K562 (cell line): ENCODE results near the gene UBXN11. TPM values are rescaled to one million over a fixed set of nuclear protein-coding genes. Genes with fewer than 3 reads are reported as not detected.

Experiments
- ASH1L ChIP-seq: fragments of 450-650 bp; IDR thresholded peaks from 2 replicates; pipeline ENCODE4 v1.6.1; 2018; ENCODE audit warnings: borderline replicate concordance, mild to moderate bottlenecking, low read depth; ENCODE audit not compliant: partially characterized antibody
- FIP1L1 ChIP-seq: fragments of 200-400 bp; formaldehyde crosslinking; IDR thresholded peaks from 2 replicates; pipeline ENCODE4 v1.6.1; 2018; ENCODE audit warnings: mild to moderate bottlenecking, low read depth, low read length; ENCODE audit not compliant: poor library complexity, severe bottlenecking
- GATA2 ChIP-seq: sonication (generic); formaldehyde crosslinking; IDR thresholded peaks from 2 replicates; pipeline ENCODE4 v1.4.0; 2020; ENCODE audit warnings: mild to moderate bottlenecking, missing genetic modification reagents
- KAT8 ChIP-seq: fragments of 450-650 bp; IDR thresholded peaks from 2 replicates; pipeline ENCODE4 v1.6.1; 2016; ENCODE audit warnings: low read depth, mild to moderate bottlenecking
- LEF1 ChIP-seq: fragments of 450-650 bp; IDR thresholded peaks from 2 replicates; pipeline ENCODE4 v1.6.1; 2016; ENCODE audit warnings: mild to moderate bottlenecking
- MAFK ChIP-seq: IDR thresholded peaks from 2 replicates; pipeline ENCODE4 v1.6.1; 2011; ENCODE audit warnings: low read length, improper control_type of control experiment
- NBN ChIP-seq: fragments of 450-650 bp; IDR thresholded peaks from 2 replicates; pipeline ENCODE4 v1.6.1; 2016; ENCODE audit warnings: low read depth, mild to moderate bottlenecking
- NCOA1 ChIP-seq: fragments of 450-650 bp; IDR thresholded peaks from 2 replicates; pipeline ENCODE4 v1.6.1; 2016; ENCODE audit warnings: low read depth
- NCOR1 ChIP-seq: fragments of 450-650 bp; IDR thresholded peaks from 2 replicates; pipeline ENCODE4 v1.6.1; 2016; ENCODE audit warnings: mild to moderate bottlenecking, moderate library complexity
- NEUROD1 ChIP-seq: fragments of 150-350 bp; IDR thresholded peaks from 2 replicates; pipeline ENCODE4 v1.6.1; 2014; ENCODE audit warnings: borderline replicate concordance, low read length, low read depth; ENCODE audit not compliant: partially characterized antibody
- POU5F1 ChIP-seq: fragments of 150-350 bp; IDR thresholded peaks from 2 replicates; pipeline ENCODE4 v1.6.1; 2014; ENCODE audit warnings: borderline replicate concordance, low read length, low read depth, mild to moderate bottlenecking; ENCODE audit not compliant: partially characterized antibody
- RB1 ChIP-seq: fragments of 450-650 bp; IDR thresholded peaks from 2 replicates; pipeline ENCODE4 v1.6.1; 2017; ENCODE audit warnings: low read depth, mild to moderate bottlenecking
- SMC3 ChIP-seq: conservative IDR thresholded peaks from 2 replicates; pipeline ENCODE4 v1.6.1; 2011; ENCODE audit warnings: low read depth, low read length, improper control_type of control experiment; ENCODE audit not compliant: insufficient read depth
- SNAPC5 ChIP-seq: fragments of 250-450 bp; sonication (Bioruptor Pico); IDR thresholded peaks from 2 replicates; pipeline ENCODE4 v1.8.0; 2021; ENCODE audit warnings: moderate library complexity, mild to moderate bottlenecking, inconsistent platforms
- TEAD2 ChIP-seq: fragments of 450-650 bp; IDR thresholded peaks from 2 replicates; pipeline ENCODE4 v1.6.1; 2016; ENCODE audit warnings: missing genetic modification characterization, control low read depth, missing compliant biosample characterization
- TFE3 ChIP-seq: fragments of 450-650 bp; formaldehyde crosslinking; IDR thresholded peaks from 2 replicates; pipeline ENCODE4 v1.4.0; 2020; ENCODE audit warnings: mild to moderate bottlenecking, mixed read lengths
- ZFX ChIP-seq: sonication (generic); formaldehyde crosslinking; IDR thresholded peaks from 2 replicates; pipeline ENCODE4 v1.8.0; 2022; ENCODE audit warnings: mild to moderate bottlenecking, missing genetic modification reagents, moderate library complexity
- ZNF224 ChIP-seq: sonication (generic); formaldehyde crosslinking; IDR thresholded peaks from 2 replicates; pipeline ENCODE4 v1.8.0; 2022; ENCODE audit warnings: mild to moderate bottlenecking, missing genetic modification reagents
- ZNF584 ChIP-seq: fragments of 200-800 bp; sonication (Bioruptor generic); IDR thresholded peaks from 2 replicates; pipeline ENCODE4 v1.6.1; 2016; ENCODE audit warnings: low read depth, mild to moderate bottlenecking, missing genetic modification characterization, missing compliant biosample characterization
- ZNF766 ChIP-seq: fragments of 200-800 bp; sonication (Bioruptor generic); conservative IDR thresholded peaks from 2 replicates; pipeline ENCODE4 v1.6.1; 2016; ENCODE audit warnings: missing genetic modification characterization, missing compliant biosample characterization
- polyA plus RNA-seq, 8 experiments: library from polyadenylated mRNA; depleted of rRNA in 4 of 8; stranded (reverse) in 5 of 8; unstranded in 3 of 8; fragments of >200 nt; fragmentation: Nextera tagmentation in 2 of 8; fragmentation: Illumina TruSeq in 1 of 8; extraction: Ambion mirVana in 2 of 8; extraction: Trizol in 1 of 8; gene quantifications; 2 replicates each; pipeline versions ENCODE4 v1.2.1 to v1.2.3, GENCODE V29; 2011 to 2014; ENCODE audit warnings: inconsistent platforms in 1 of 8, missing spikeins in 1 of 8
- total RNA-seq, 7 experiments: library from RNA; depleted of rRNA in 6 of 7; stranded (reverse); fragments of >200 nt in 6 of 7; fragmentation: Illumina TruSeq in 2 of 7; extraction: Trizol in 2 of 7; gene quantifications; 2 replicates each; pipeline versions ENCODE4 v1.2.1 to v1.2.3, GENCODE V29; 2011 to 2021; ENCODE audit warnings: low replicate concordance in 1 of 7
- TF ChIP-seq, protein P1 (sequence below): fragments of 250-450 bp; sonication (Bioruptor Pico); IDR thresholded peaks from 2 replicates; pipeline ENCODE4 v1.8.0; 2021; ENCODE audit warnings: moderate library complexity, mild to moderate bottlenecking, inconsistent platforms

Gene UBXN11
- total and polyA plus RNA-seq, 9 of the 15 experiments (the other 6 are each of a cell fraction or from before 2014, with no cell fraction given) = 0.48 to 34.3 (median 11.3) TPM

DNA sequence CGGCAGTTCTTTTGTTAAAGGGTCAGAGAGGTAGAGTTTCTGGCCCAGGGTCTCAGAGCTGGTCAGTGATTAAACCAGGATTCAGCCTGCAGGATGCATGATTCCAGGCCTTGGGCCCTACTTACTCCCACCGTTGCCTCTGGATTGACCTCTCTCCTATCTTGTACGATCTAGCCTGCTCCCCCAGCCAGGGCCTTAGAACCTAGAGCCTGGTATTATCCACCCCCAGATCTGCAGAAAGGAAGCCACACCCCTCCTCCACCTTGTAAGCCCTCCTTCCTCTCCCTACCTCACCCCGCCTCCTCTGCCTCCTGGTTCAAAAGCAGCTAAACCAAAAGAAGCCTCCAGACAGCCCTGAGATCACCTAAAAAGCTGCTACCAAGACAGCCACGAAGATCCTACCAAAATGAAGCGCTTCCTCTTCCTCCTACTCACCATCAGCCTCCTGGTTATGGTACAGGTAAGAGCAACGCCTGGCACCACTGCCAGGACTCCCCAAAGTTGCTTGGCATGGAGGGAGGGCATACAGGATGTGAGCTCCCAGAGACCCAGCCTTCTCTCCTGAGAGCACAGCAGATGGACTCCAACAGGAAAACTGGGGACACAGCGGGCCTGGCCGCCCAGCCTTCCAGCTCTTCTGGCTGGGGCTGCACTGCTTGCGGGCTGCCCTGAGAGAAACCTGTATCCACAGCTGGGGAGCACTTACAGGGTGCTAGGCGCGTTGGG, 11.3 kb upstream of the UBXN11 start, which contains the start of gene CD52 (continued):
- TF ChIP-seq MAFK (no peak), ZFX (peak; percentile 84), NCOR1 (no peak), TEAD2 (tag) (no peak), SNAPC5 (no peak), GATA2 (CRISPR knock-in tag) (no peak), NBN (no peak), NEUROD1 (no peak), NCOA1 (no peak), FIP1L1 (no peak), LEF1 (0 out of 2 replicates have a peak, but pooled peaks have one; percentile 36), ZNF766 (CRISPR knock-in tag) (0 out of 2 replicates have a peak, but pooled peaks have one; percentile 25), SMC3 (no peak), RB1 (no peak), ASH1L (no peak), ZNF224 (no peak), TFE3 (no peak), ZNF584 (no peak), KAT8 (no peak), POU5F1 (no peak)
- TF ChIP-seq, protein P1, sequence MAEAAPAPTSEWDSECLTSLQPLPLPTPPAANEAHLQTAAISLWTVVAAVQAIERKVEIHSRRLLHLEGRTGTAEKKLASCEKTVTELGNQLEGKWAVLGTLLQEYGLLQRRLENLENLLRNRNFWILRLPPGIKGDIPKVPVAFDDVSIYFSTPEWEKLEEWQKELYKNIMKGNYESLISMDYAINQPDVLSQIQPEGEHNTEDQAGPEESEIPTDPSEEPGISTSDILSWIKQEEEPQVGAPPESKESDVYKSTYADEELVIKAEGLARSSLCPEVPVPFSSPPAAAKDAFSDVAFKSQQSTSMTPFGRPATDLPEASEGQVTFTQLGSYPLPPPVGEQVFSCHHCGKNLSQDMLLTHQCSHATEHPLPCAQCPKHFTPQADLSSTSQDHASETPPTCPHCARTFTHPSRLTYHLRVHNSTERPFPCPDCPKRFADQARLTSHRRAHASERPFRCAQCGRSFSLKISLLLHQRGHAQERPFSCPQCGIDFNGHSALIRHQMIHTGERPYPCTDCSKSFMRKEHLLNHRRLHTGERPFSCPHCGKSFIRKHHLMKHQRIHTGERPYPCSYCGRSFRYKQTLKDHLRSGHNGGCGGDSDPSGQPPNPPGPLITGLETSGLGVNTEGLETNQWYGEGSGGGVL (CRISPR knock-in tag) = no peak
